Measurements from ENCODE around the gene CCDC74B.
"Not testable (repeated sequence)": the region's sequence is repeated elsewhere in the genome, so short reads cannot be mapped to it uniquely, and the experiment has no call there.

Gene CCDC74B

GRCh38 chr2:130165293-130166016 lies 20.5 kb upstream of the CCDC74B start:
- no peak for DNase-seq

GRCh38 chr2:130162968-130163367 lies 18.1 kb upstream of the CCDC74B start:
- no peak for DNase-seq

GRCh38 chr2:130162486-130162885 lies 17.6 kb upstream of the CCDC74B start:
- DNase-seq, result not testable (repeated sequence)

- DNase-seq, result not testable (repeated sequence)
These were observed 16.2 kb upstream of the CCDC74B start for GRCh38 chr2:130160838-130161705.

DNA sequence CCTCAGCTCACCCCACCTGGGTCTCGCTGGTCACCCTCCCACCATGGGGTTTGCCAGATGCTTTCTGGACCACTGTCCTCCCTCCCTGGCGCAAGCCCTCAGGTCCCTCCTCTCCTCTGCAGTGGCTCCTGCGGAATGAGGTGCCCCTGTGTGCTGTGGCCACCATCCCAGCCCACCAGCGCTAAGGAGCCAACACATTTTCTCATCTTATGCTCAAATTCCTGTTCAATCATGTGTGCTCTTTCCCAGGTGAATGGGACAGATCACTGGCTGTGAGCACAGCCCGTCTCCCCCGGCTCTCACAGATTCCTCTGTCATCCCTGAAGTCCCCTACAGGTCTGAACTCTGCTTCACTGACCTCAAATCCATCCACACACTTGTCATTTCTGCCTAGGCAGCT lies 15.2 kb upstream of the CCDC74B start:
- no peak for DNase-seq

DNA sequence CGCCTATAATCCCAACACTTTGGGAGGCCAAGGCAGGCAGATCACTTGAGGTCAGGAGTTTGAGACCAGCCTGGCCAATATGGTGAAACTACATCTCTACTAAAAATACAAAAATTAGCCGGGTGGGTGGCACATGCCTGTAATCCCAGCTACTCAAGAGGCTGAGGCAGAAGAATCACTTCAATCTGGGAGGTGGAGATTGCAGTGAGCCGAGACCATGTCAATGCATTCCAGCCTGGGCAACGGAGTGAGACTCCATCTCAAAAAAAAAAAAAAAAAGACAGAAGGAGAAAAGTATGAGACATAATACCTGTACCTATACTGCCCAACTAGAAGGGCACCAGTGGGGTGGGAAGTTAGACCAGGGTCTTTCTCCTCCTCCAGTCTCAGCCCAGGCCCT lies 14.5 kb upstream of the CCDC74B start:
- DNase-seq, result not testable (repeated sequence)

DNA sequence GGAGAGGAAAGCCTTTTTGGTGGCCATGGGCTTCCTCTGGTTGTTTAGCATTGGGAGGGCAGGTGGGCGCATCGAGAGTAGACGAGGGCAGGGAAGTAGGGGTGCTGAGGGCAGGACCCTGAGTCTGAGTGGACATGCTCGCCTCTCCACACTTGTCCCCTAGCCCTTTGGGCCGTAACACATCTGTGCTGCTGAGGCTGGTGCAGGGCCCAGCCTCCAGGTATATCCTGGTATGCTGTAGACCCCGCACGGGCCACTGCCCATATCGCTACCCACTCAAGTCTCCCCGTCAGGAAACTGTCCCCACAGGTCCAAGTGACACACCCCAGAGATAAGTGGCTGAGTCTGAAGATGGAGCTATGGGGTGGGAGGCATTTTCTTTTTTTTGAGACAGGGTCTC lies 13.7 kb upstream of the CCDC74B start:
- DNase-seq, result no peak

GRCh38 chr2:130157825-130158514 lies 13.1 kb upstream of the CCDC74B start:
- not testable (repeated sequence) for DNase-seq

DNA sequence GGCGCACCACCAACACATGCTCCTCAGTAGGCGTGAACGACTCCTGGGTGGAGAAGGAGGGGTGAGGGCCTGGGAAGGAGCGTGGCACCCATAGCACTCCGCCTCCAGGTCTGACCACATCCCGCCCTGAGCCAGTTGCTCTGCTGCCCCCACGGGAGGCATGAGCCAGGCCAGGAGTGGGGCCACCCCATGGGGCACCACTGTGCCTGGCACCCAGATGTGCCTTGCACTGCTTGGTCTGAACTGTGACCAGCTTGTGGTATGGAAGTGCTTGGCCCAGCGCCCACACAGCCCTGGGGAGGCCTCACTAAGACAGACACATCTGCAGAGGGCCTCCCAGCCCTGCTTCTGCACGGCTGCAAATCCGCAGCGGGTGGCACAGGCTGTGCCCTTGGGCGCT lies 12.4 kb upstream of the CCDC74B start:
- peak; percentile 6 for DNase-seq

DNA sequence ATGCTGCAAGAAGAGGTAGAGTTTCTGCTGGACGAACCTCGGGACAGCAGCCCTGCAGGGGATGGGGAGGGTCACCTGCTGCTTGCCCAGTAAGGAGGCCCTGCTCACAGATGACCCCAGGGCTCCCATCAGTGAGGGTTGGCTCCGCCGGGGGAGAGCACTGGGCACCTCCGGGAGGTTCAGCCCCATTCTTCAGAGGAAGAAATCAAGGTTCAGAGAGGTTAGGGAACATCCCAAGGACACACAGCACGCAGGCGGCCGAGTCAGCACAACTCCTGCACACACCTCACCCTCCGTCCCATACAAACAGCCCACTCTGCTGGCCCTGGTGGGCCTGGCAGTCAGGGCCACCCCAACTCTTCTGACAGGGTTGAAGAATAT lies 11.7 kb upstream of the CCDC74B start:
- DNase-seq, result no peak

DNA sequence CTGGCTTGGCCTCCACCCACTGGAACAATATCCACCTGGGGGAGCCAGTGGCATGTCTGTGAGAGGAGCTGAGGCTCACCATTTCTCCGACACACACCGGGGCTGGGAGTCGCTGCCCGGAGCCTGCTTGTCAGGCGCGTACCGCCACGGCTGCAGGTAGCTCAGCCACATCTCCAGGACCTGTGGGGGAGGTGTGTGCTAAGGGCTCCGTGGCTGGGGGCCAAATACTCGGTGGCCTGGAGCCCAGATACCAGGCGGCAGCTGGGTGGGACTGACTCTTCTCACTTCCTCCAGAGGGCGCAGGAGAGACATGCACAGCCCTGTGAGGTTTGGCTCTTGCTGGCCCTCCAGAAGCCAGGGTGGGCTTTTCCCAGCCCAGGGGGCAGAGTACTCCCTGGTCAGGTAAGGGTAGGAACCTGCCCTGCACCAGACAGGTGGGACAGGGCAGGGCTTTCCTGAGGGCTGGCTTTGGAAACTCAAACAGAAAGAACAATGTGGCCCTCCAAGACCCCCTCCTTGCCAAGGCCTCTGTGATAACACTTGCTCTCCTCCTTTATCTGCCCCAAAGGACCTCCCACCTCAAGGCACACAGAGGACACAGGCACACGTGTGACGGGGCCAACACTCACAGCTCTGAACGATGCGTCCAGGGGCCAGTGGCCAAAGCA lies 11.2 kb upstream of the CCDC74B start:
- DNase-seq, result peak; percentile 31

DNA sequence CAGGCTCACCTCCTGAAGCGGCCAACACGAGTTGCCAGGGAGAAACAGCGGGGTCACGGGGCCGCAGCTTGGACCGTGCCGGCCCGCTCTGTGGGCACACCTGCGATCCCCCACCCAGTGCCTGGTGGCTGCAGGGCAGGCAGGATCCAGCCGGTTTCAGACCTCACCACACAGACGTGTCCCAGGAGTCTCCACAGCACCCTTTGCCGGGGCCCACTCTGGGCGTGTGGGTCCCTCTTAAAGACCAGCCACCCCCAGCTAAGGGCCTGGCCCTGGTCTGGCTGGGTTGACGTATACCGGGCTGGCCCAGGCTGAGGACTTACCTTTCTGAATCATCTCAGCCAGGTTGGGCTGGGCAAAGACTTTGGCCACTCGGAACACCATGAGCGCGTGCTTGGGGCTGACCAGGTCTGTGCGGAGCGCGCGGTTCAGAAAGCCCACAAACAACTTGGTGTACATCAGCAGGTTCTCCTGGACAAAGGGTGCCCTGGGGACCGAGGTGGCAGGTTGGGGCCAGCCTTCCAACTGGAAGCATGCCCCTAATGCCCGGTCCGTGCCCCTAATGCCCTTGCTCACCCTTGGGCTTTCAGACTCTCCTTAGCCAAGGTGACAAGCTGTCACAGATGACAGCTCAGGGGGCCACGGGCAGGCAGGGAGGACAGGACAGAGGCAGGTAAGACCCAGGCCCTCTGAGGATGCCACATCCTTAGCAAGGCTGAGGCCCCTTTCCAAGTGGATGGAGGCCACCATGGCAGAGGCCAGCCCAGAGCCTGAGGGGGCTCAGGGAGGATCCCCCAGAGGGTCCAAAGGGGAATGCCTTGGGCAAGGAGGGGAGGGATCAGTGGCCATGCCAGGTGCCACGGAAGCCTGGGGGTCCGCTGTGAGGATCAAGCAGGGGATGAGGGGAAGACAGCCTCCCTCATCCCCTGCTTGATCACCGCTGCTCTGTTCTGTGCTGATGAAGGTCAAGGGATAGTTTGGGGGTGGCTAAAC lies 10.2 kb upstream of the CCDC74B start:
- no peak for DNase-seq

- DNase-seq, result not testable (repeated sequence)
These were observed 9.5 kb upstream of the CCDC74B start for GRCh38 chr2:130154423-130154770.

GRCh38 chr2:130153721-130154422 lies 9.0 kb upstream of the CCDC74B start:
- DNase-seq, result not testable (repeated sequence)

DNA sequence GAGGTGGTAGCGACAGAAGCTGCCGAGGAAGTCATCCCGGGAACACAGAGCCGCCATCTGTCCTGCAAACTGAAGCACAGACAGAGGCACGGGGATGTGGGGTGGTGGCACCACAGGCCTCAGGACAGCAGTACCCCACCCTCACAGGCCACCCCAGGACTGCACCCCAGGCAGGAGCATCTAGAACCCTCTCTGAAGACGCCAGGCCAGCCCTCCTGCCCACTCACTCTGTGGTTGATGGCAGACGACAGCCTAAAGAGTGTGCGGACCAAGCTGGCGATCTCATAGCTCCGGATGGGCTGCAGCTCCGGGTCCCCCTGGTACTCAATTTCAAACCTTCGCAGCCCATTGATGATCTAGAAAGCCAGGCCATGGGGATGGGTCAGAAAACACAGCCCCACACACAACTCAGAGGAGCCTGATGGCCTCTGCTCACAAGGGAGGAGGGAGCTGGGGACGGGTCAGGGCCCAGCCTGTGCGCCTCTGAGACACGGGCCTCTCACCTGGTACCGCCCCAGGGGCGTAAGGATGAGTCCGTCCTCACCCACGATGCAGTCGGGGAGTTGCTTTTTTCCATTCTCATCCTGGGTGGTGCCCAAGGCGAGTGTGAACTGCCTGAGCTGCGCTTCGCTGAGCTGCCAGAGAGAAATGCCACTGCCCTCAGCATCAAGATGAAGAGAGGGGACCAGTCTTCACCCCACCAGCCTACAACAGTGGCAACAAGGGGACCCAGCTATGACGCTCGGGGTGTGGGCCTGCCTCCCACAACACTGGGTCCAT lies 8.1 kb upstream of the CCDC74B start:
- DNase-seq, result no peak

DNA sequence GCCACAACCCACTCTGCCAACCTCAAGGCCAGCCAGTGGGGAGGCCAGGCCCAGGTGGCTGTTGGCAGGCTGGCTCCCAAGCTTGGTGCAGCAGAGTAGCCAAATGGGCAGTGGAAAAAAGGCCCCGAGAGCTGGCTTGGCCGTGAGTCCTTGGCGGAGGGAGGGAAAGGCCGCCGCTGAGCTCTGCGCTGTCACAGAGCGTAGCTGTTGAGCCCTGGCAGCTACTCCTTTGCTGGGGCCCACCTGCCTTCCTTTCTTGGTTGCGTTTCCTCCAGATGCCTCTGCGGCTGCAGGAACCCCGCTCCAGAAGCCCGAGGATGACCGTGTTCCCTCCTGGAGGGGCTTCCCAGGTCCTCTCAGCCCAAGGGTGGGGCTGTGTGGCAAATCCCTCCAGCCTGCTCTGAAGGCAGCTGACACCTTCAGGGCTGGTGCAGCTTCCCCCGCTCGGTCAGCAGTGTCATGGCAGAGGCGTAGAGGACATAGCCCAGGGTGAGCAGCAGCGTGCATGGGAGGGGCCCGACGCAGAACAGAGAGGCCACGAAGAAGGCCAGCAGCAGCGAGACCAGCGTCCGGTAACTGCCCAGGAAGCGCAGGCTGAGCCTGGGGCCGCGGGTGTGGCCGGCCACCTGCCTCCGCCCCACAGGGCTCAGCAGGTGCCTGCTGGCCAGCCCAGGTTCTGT lies 7.4 kb upstream of the CCDC74B start:
- DNase-seq, result not testable (repeated sequence)

DNA sequence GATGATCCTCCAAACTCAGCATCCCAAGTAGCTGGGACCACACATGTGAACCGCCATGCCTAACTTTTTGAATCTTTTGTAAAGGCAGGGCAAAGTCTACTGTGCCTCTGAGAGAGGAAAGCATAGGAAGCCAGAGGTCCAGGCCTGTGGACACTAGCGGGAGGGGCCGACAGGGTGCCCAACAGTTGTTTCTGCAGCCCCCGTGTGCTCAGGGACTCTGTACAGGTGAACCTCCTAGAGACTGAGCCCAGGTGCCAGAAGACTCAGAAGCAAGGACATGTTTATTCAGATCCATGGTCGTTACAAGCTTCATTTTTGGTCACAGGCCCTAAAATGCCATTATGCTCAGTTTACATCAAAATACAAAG lies 6.2 kb upstream of the CCDC74B start:
- DNase-seq, result not testable (repeated sequence)

GRCh38 chr2:130150181-130151144 lies 5.6 kb upstream of the CCDC74B start:
- DNase-seq, result no peak

DNA sequence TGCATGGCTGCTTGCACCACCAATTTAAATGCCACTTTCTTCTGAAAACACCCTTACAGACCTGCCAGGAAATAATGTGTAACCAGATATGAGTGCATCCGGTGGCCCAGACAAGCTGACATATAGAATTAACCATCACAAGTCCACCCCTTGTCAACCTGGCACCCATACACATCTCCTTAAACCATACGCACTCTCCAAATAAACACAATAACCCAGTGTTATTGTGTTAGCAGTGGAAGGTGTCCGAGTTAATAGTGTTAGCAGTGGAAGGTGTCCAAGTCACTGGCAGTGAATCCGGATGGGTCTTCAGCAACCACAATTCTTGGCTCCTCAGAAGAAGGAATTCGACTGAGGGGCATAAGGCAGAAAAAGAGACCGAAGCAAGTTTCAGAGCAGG lies 3.6 kb upstream of the CCDC74B start:
- not testable (repeated sequence) for DNase-seq

Data from EL (cell line).